Pulmonary artery endothelial cell (primary cell): ENCODE results near the gene MYO9A. TPM values are rescaled to one million over a fixed set of nuclear protein-coding genes. Genes with fewer than 3 reads are reported as not detected.
"Not testable (repeated sequence)": the region's sequence is repeated elsewhere in the genome, so short reads cannot be mapped to it uniquely, and the experiment has no call there.

Source experiments
- DNase-seq: peaks from one replicate; pipeline ENCODE4 v3.0.0-alpha.2; 2011; ENCODE audit warnings: low read depth, low spot score
- total RNA-seq: library from RNA; depleted of rRNA; stranded (reverse); fragments of >200 nt; gene quantifications from 2 replicates; pipeline ENCODE4 v1.2.3, GENCODE V29; 2014

Gene MYO9A
- total RNA-seq, 1 donor from 2014 or later: 21.4 TPM

DNA sequence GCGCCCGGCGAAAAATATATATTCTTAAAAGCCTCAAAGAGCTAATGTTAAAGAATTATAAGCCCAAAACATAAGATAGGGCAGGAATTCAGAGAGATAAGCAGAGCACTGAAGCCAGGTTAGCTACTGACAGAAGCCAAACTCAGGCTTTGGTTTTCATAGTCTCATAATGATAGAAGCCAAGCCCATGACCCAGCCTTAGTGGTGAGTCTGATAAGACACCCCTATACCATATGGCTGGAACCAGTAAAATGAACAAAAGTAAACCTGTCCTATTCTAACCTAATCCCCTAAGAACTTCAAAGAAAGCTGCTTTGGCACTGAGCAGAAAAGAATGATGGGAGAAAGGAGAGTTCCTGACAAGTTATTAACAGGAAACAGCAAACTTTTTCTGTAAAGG is 25.9 kb downstream of the MYO9A start:
- DNase-seq: no peak

DNA sequence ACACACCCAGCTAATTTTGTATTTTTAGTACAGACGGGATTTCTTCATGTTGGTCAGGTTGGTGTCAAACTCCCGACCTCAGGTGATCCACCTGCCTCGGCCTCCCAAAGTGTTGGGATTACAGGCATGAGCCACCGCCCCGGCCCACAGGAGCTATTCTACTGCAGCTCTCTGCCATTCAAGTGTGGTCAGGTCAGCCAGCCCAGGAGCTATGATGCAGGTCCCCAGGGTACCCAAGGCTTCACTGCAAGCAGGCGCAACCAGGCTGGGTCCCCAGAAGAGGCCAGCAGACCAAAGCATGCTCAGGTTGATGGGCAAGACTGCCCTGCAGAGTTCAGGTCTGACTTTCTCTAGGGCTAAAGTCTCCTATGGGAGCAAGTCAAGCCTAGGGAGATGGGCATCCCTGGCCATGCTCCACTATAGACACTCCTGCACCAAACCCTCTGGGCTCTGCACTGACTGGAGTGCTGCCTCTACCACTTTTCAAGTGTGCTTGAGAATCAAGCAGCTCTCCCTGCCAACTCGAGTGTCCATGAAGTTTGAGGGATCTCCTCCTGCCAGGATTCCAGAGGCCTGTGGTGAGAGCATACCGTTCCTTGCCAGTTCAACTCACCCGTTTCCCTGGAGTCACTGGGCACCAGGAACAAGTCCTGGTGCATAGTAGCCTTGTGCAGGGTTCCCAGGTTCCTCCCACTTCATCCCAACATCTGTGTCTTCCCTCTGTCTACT is 30.9 kb downstream of the MYO9A start:
- DNase-seq: no peak

DNA sequence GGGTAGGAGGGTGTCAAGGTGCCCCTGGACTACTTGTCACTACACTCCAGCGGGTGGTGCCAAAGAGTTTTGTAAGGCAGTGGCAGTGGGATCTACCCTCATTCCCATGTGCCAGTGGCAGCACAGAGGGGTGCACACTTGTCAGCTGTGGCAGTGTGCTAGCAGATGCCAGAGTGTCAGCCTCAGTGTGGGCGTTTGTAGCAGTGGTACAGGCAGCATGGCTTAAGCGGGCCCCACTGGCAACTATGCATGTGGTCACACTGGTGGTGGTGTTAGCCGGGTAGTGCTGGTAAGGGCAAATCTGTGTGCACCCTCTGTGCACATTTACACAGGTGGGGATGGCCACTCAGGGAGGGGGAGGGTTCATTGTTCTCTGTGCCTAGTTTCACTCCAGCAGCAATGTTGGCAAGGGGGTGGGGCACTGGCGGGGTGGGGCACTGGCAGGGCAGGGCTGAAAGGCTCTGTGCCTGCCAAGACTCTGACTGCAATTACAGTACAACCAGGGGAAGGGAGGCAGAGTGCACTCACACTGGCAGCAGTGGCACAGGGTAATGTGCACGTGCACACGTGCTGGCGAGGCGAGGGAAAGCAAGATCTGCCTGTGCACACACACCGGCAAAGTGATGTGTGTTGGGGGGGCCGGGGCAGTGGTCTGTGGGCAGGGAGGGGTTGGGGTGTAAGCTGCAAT is 31.8 kb downstream of the MYO9A start:
- no peak for DNase-seq

DNA sequence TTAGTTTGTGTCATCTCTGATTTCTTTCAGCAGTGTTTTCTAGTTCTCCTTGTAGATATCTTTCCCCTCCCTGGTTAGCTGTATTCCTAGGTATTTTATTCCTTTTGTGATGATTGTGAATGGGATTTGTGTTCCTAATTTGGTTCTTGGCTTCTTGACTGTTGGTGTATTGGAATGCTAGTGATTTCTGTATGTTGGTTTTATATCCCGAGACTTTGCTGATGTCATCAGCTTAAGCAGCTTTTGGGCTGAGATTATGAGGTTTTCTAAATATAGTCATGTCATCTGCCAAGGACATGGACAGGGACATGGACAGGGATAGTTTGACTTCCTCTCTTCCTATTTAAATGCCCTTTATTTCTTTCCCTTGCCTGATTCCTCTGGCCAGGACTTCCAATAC is 35.8 kb downstream of the MYO9A start:
- DNase-seq: no peak

DNA sequence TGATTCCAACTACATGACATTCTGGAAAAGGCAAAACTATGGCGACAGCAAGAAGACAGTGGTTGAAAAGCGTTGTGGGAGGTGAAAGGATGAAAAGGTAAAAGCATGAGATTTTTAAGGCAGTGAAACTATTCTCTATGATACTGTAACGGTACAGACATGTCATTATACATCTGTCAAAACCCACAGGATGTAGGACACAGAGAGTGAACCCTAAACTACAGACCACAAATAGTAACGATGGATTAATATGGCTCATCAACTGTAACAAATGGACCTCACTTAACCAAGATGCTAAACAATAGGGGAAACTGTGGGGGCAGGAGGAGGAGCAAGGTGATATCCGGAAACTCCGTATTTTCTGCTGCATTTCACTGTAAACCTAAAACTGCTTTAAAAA is 39.1 kb downstream of the MYO9A start:
- DNase-seq: no peak

DNA sequence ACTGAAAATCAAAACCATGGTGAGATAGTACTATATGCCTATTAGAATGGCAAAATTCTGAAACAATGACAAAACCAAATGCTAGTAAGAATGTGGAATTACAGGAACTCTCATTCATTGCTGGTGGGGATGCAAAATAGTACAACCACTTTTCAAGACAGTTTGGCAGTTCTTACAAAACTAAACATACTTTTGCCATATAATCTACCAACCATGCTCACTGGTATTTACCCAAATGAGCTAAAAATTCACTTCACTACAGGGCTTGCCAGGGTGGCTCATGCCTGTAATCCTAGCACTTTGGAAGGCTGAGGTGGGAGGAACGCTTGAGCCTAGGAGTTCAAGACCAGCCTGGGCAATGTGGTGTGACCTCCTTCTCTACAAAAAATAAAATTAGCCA is 40.0 kb downstream of the MYO9A start:
- no peak for DNase-seq

DNA sequence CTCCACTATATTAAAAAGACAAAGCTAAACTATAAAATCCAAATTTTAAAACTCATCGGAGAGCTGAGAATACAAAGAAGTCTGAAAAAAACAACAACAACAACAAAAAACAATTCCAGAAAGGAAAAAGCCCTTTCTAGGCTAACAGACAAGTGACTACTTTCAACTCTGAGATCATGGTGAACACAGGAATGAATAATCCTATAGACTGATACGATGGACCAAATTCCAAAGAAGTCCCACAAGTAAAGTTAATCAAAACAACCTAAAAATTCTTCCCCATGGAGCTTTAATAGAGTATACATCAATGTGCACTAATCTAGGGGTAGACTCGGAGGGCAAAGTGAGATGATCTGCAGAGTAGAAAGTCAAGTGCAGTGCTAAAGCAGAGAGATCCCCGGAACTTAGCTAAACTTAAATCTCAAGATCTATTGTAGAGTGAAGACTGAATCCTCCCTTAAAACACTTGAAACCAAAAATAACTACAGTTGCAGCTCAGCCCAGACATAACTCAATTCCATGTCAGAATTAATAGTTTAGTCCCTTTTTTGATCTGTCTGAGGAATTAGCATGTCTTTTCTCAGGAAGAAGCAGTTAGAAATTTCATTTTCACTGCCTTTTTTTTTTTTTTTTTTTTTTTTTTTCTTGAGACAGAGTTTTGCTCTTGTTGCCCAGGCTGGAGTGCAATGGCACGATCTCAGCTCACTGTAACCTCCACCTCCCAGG is 43.5 kb downstream of the MYO9A start:
- no peak for DNase-seq

DNA sequence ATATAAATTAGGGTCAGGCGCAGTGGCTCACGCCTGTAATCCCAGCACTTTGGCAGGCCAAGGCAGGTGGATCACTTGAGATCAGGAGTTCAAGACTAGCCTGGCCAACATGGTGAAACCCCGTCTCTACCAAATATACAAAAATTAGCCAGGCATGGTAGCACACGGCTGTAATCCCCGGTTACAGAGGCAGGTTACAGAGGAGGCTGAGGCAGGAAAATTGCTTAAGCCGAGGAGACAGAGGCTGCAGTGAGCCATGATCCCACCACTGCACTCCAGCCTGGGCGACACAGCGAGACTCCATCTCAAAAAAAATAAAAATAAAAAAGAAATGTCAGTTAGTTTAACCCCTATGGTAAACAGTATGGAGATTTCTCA is 46.5 kb downstream of the MYO9A start:
- DNase-seq: not testable (repeated sequence)

DNA sequence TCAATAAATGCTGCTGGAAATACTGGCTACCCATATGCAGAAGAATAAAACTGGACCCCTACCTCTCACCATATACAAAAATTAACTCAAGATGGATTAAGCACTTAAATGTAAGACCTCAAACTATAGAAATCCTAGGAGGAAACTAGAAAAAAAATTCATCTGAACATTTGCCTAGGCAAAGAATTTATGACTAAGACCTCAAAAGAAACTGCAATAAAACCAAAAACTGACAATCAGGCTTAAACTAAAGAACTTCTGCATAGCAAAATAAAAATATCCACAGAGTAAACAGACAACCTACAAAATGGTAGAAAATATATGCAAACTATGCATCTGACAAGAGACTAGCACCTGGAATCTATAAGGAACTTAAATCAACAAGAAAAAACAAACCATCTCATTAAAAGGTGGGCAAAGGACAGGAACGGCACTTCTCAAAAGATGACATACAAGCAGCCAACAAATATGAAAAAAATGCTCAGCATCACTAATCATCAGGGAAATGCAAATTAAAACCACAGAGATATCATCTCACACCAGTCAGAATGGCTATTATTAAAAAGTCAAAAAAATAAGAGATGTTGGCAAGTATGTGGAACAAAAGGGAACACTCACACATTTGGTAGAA is 47.0 kb downstream of the MYO9A start:
- no peak for DNase-seq

DNA sequence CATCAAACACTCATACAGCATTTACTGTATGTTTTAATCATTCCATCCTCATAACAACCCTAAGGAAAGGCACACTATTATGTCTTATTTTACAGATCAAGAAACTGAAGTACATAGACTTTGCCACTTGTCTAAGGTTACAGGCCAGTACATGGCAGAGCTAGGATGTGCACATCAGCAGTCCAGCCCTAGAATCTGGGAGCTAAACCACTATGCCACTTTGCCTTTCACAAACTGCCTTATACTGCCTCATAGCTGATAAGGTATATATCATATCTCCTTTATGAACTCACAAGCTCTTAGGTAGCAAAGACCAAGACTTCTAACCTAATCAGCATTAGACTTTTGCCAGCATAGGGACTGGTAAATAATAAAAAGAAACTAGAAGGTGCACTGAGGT is 49.1 kb downstream of the MYO9A start:
- DNase-seq: no peak

DNA sequence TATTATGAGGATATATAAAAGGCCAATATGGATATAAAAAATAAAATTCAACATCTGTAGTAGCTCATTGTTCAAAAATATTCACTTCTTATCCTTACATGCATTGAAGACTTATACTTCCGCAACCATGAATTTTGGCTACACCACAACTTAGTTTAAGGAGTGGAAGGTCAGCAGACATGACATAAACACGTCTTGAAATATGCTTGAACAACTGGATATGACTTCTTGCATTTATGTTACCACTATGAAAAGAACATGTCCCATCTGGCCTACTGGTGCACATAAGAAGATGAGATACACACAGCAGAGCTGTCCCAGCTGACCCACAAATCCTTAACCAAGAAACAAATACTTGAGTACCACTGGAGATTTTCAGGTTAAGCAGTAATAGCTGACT is 52.1 kb downstream of the MYO9A start:
- DNase-seq: no peak

DNA sequence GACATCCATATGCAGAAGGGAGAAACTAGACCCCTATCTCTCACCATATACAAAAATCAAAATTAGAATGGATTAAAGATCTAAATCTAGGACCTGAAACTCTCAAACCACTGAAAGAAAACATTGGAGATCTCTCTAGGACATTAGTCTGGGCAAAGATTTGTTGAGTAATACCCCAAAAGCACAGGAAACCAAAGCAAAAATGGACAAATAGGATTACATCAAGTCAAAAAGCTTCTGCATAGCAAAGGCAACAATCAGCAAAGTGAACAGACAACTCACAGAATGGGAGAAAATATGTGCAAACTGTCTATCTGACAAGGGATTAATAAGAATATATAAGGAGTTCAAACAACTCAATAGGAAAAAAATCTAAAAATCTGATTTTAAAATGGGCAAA is 54.8 kb downstream of the MYO9A start:
- no peak for DNase-seq

DNA sequence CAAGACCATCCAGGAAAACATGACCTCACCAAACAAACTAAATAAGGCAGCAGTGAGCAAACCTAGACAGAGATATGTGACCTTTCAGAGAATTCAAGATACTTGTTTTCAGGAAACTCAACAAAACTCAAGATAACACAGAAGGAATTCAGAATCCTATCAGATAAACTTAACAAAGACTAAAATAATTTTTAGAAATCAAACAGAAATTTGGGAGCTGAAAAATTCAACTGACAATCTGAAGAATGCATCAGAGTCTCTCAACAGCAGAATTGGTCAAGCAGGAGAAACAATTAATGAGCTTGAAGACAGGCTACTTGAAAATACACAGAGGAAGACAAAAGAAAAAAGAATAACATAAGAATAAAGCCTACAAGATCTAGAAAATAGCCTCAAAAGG is 55.6 kb downstream of the MYO9A start:
- no peak for DNase-seq

DNA sequence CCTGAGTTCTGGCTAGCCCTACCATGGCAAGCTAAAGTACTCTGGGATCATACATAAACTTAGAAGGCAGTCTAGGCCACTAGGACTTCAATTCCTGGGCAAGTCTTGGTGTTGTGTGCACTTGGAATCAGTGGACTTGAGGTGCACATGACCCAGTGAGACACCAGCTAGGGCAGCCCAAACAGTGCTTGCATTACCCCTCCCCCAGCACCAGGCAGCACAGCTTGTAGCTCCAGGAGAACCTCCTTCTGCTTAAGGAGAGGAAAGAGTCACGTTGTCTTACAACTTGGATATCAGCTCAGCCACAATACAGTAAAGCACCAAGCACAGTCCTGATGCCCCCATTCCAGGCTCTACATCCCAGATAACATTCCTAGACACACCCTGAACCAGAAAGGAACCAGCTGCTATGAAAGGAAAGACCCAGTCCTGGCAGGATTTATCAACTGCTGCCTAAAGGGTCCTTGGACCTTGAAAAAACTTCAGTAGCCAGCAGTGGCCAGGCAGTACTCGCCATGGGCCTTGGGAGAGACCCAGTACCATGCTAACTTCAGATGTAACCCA is 57.2 kb downstream of the MYO9A start:
- DNase-seq: no peak

DNA sequence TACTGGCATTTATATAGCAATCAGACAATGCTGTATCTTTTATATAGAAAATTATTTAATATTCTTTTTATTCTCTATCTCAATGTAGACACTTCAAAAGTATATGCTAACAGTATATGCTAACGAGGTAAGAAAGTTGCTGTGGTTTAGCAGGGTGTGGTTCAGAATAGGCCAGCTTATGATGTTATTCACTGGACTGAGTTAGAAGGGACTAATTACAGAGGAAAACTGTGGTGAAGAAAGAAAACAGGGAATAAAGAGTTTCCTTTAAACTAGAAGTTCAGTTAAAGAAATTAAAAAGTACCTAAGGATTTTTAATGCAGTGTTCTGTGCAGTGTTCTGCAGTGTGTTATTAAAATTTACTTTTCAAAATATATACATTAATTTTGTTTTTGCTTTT is 59.4 kb downstream of the MYO9A start:
- DNase-seq: no peak

DNA sequence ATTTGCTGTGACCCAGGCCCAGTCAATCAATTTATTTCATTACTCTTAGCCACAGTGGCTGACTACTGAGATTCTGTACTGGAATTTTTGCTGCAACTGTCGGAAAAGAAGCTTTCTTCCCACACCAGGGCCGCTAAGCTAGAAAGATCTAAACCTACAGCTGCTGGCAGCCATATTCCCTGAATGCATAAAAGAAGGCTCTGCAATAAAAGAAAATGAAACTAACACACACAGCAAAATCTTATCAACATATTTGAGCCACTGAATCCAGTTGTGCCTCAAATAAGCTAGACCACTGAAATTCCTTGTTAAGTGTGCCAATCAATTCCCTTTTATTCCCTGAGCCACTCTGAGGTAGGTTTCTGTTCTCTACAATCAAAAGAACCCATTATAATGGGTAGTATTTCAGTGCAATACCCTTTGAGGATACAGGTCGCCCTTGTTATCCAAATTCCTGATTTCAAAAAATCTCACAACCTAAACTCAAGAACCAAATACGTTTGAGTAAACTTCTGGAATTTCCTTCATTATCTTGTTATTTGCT is 60.3 kb downstream of the MYO9A start:
- no peak for DNase-seq

DNA sequence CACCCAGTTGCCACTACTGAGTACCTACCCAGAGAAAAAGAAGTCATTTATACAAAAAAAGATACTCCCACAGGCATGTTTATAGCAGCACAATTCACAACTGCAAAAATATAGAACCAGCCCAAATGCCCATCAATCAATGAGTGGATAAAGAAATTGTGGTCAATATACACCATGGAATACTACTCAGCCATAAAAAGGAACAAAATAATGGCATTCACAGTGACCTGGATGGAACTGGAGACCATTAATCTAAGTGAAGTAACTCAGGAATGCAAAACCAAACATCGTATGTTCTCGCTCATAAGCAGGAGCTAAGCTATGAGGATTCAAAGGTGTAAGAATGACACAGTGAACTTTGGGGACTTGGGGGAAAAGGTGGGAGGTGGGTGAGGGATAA is 61.7 kb downstream of the MYO9A start:
- DNase-seq: not testable (repeated sequence)

DNA sequence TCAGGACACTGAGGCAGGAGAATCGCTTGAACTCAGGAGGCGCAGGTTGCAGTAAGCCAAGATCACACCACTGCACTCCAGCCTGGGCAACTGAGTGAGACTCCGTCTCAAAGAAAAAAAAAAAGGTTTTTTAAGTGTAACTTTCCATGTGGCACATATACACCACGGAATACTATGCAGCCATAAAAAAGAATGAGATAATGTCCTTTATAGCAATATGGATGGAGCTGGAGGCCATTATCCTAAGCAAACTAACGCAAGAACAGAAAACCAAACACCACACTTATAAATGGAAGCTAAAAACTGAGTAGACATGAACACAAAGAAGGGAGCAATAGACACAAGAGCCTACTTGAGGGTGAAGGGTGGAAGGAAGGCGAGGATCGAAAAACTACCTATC is 64.7 kb downstream of the MYO9A start:
- DNase-seq: not testable (repeated sequence)

DNA sequence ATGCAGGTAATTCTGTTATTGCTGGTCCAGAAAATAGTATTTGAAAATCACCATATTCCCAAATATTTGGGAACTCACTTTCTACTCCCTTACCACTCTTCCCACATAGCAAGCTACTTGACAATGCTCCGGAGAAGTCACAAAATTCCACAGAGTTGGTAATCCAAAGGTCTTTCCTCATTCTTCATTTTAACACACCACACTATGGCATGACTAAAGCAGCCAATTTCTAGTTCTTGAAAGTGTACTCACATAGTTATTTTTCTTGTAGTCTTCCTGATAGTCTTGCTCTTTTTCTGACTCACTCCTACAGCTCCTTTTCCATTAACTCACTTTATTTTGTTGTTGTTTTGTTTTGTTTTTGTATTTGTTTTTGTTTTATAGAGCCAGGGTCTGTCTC is 67.2 kb downstream of the MYO9A start:
- no peak for DNase-seq

DNA sequence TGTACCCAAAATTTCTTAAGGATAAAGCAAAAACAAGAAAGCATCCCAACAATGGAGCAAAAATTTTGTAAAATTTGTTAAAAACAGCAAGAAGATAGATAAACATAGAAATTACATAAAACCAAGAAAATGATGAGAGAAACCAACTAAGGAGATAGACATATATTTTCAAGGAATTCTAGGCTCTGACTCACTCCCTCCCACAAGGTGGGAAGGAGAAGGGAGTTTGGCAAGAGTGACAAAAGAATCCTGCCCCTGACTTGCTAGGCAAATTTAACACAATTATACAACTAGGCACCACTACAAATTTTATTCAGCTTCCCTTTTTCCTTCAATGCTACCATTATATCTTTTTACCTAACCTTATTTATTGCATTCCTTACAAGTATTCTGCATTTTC is 70.9 kb downstream of the MYO9A start:
- DNase-seq: no peak

DNA sequence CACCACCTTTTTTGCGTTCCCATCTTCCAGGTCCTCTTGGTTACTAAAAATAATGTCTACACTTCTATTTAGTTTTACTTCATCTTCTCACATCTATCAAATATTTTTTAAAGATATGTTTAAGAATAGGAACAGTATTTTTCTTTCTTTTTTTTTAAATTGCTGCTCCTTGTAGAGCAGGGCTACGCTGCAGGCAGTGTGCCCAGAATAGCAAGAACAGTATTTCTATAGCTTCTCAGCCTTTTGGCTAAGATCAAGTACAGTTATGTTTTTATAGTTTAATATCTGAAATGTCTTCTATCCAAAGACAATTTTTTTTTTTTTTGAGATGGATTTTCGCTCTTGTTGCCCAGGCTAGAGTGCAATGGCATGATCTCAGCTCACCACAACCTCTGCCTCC is 73.0 kb downstream of the MYO9A start:
- DNase-seq: no peak

DNA sequence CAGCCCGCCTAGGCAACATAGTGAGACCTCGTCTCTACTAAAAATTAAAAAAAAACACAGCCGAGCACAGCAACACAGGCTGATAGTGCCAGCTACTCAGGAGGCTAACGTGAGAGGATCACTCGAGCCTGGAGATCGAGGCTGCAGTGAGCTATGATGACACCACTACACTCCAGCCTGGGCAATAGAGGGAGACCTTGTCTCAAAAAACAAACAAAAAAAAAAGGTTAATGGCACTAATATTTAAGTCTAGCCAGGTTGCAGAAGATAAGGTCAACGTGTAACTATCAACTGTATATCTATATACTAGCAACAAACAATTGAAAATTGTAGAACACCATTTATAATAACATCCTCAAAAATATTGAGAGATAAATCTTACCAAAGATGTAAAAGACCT is 75.1 kb downstream of the MYO9A start:
- DNase-seq: no peak
